Testis (tissue), 3 donors: ENCODE results near the gene TRABD2A. TPM values are rescaled to one million over a fixed set of nuclear protein-coding genes. Genes with fewer than 3 reads are reported as not detected.

Source experiments
- DNase-seq: peaks from one replicate; pipeline ENCODE4 v3.0.0-alpha.2; 2019
- H3K27ac ChIP-seq, 2 donors: fragments of 200-600 bp; sonication (generic); one replicate each; pipeline ENCODE4 v1.5.1; 2019
- H3K27me3 ChIP-seq: fragments of 200-600 bp; sonication (generic); one replicate; pipeline ENCODE4 v1.5.1; 2019
- H3K36me3 ChIP-seq: fragments of 200-600 bp; sonication (generic); one replicate; pipeline ENCODE4 v1.5.1; 2017; ENCODE audit warnings: low read depth; ENCODE audit errors: missing control alignments
- H3K4me1 ChIP-seq: fragments of 200-600 bp; sonication (generic); one replicate; pipeline ENCODE4 v1.5.1; 2019
- H3K4me3 ChIP-seq, 2 donors: fragments of 200-600 bp; sonication (generic); one replicate each; pipeline ENCODE4 v1.5.1; 2017 to 2019
- H3K9me3 ChIP-seq: fragments of 200-600 bp; sonication (generic); one replicate; pipeline ENCODE4 v1.5.1; 2017
- POLR2A ChIP-seq: fragments of 450-650 bp; IDR thresholded peaks from one replicate; pipeline ENCODE4 v1.6.1; 2017; ENCODE audit warnings: antibody characterized with exemption, mild to moderate bottlenecking, moderate library complexity
- WGBS, 2 donors: methylation state at CpG; one replicate each; pipeline ENCODE4 v1.1.5; 2018; 5-methylcytosine and 5-hydroxymethylcytosine counted together
- intact Hi-C: fragments of 100-400 bp; cut with DNase I; formaldehyde crosslinking; loops from one replicate; pipeline ENCODE4 v1.15.1; 2023; ENCODE audit warnings: low total_unique reads
- polyA plus RNA-seq: library from polyadenylated mRNA; stranded (reverse); fragments of 350-450 nt; fragmentation: Illumina TruSeq; extraction: RNeasy Lipid Tissue Mini Kit (QIAGEN cat#74804); gene quantifications from one replicate; pipeline ENCODE4 v1.2.3, GENCODE V29; 2014; ENCODE audit warnings: low read depth, low replicate concordance; ENCODE audit not compliant: insufficient read depth
- total RNA-seq, 2 donors: library from RNA; depleted of rRNA; stranded (reverse); fragments of >200 nt; gene quantifications; one replicate each; pipeline ENCODE4 v1.2.3, GENCODE V29; 2016
- TF ChIP-seq, protein P1 (sequence below), 3 experiments: fragments of 450-650 bp in 2 of 3; fragments of 200-600 bp in 1 of 3; sonication (generic) in 1 of 3; IDR thresholded peaks; one replicate each; pipeline ENCODE4 v1.5.1; 2016 to 2019; ENCODE audit warnings: antibody characterized with exemption in 3 of 3, mild to moderate bottlenecking in 2 of 3, moderate library complexity in 1 of 3

The TRABD2A gene
- total and polyA plus RNA-seq, 3 donors from 2014 or later: 19.1 to 82.5 (median 44.1) TPM

DNA sequence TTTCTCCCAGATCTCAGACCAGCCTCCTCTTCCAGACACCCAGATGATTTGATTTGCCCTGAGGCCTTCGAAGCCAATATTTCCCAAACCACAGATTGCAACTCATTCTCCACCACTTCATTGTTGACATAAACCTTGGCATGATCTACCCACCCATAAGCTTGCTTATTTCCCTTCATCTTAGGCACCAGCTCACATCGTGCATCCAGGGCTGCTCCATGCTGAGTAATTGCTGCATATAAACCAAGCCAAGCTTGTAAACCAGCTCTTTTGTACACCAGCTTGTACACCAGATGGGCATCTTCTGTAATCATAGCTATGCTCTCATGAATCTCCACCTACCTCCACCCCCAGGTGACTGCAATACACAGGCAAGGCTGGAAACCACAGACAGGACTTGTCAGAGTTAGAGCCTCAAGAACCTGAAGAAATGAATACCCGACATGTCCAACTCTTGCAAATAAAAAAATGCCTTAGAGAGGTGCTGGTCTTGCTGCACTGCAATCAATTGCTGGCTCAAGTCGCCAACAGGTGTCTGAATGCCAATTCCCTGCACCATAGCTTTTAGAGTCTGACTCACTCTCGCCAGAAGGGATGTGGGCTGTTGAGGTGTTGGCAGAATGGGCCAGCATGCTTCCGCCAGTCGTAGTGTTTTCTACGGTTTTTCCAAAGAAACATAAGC is 31.5 kb downstream of the TRABD2A start:
- Histone ChIP-seq H3K4me3 (no peak overlapping the region), H3K4me1 (no peaks in the 10 kb centered on the region), H3K9me3 (no peaks in the 10 kb centered on the region), H3K36me3 (no peaks in the 10 kb centered on the region), H3K27ac (no peak overlapping the region), H3K27me3 (no peaks in the 10 kb centered on the region)
- intact Hi-C loops: no loop called here
- 86 to 88% methylated on average over 8 of the region's 8 CpGs for WGBS, 2 donors
- DNase-seq: no peak
- TF ChIP-seq POLR2A: no peak
- TF ChIP-seq, protein P1, sequence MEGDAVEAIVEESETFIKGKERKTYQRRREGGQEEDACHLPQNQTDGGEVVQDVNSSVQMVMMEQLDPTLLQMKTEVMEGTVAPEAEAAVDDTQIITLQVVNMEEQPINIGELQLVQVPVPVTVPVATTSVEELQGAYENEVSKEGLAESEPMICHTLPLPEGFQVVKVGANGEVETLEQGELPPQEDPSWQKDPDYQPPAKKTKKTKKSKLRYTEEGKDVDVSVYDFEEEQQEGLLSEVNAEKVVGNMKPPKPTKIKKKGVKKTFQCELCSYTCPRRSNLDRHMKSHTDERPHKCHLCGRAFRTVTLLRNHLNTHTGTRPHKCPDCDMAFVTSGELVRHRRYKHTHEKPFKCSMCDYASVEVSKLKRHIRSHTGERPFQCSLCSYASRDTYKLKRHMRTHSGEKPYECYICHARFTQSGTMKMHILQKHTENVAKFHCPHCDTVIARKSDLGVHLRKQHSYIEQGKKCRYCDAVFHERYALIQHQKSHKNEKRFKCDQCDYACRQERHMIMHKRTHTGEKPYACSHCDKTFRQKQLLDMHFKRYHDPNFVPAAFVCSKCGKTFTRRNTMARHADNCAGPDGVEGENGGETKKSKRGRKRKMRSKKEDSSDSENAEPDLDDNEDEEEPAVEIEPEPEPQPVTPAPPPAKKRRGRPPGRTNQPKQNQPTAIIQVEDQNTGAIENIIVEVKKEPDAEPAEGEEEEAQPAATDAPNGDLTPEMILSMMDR (IDR thresholded peaks at IDR 0.05): no peak

DNA sequence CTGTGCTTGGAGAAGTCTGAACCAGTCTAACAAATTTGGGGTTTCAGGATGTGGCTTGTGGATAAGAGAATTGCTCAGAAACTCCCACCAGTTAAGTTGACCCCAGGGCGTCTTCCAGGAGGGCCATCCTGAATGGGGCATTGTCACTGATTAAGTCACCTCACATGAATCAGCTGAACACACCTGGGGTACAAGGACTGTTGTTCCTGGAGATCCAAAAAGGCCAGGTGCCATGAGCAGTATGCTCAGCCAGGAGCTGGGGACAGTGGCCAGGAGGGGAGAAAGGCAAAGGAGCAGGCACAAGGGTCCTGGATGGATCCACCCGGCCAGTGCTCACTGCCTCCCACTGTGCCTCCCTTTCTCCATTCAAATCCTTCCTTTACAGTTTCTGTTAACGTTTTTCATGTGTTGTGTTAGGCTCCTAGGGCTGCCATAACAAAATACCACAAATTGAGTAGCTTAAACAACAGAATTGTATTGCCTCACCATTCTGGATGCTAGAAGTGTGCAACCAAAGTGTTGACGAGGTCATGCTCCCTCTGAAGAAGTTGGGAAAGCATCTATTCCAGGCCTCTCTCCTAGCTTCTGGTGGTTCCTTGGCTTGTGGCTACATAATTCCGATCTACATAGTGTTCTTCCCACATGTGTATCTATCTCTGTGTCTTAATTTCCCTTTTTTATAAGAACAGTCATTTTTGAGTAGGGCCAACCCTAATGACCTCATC is 33.4 kb downstream of the TRABD2A start:
- Histone ChIP-seq H3K27me3 (no peaks in the 10 kb centered on the region), H3K9me3 (no peaks in the 10 kb centered on the region), H3K4me1 (no peaks in the 10 kb centered on the region), H3K27ac (no peak overlapping the region), H3K36me3 (no peaks in the 10 kb centered on the region), H3K4me3 (no peak overlapping the region)
- 81% methylated on average over 5 of the region's 5 CpGs for WGBS, 2 donors
- intact Hi-C loops: no loop called here
- no peak for DNase-seq
- TF ChIP-seq, protein P1 (IDR thresholded peaks at IDR 0.05): no peak
- TF ChIP-seq POLR2A: no peak

DNA sequence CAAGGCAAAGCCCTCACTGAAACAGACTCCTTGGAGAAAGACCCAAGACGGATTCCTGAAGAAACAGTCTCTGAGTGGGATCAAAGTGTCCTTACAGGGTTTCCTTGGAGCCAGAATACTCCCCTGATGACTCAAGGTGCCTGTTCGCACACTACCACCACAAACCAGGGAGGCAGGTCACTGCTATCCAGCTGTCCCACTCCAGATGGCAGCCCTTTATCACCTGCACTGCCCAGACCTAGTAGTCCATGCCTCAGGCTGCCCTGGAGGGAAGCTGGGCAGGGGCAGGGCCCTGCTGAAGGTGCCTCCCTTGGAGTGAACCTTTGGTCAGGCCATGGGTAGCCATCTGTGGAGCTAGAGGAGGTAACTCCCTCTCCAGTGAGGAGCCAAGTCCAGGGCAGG is 34.1 kb downstream of the TRABD2A start:
- H3K36me3 ChIP-seq: no peaks in the 10 kb centered on the region
- WGBS, 2 donors: 75 to 83% methylated on average over 1 to 2 of the region's 2 CpGs

DNA sequence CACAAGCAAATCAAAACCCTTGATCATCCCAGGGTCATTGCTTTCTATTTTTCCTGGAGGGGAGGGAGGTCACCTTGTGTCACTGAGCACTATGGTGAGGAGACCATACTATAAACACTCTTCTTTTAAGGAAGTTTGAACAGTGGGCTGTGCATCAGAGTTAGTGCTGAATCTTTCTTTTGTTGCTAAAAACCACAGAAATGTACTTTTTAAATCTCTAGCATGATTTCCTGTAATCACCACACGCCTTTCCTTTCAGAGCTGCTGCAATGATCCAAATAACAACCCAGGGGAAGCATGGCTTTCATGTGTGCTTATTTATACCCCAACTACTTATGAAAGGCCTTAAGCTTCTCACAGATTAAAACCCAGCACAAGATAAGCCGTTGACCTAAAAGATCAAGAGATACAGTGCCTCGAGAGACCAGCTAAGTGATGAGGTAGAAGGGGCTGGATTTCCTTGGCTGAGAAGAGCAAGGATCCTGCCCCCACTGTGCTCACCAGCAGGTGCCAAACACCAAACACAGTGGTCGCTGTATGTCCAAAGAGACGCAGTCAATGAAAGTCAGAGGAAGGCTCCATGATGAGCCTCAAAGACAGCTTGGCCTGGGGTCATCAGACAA is 34.7 kb downstream of the TRABD2A start:
- no peaks in the 10 kb centered on the region for H3K36me3 ChIP-seq
- TF ChIP-seq, protein P1 (IDR thresholded peaks at IDR 0.05): no peak
- no peak for TF ChIP-seq POLR2A
- no peak for DNase-seq
- no peaks in the 10 kb centered on the region for H3K9me3 ChIP-seq
- H3K4me1 ChIP-seq: no peaks in the 10 kb centered on the region
- no peak overlapping the region for H3K27ac ChIP-seq
- H3K4me3 ChIP-seq: no peak overlapping the region
- no peaks in the 10 kb centered on the region for H3K27me3 ChIP-seq
- intact Hi-C loops: no loop called here
- 68 to 84% methylated on average over 5 of the region's 5 CpGs for WGBS, 2 donors

More for the DNA sequence above, 34.1 kb downstream of the TRABD2A start:
- Histone ChIP-seq H3K4me1 (no peaks in the 10 kb centered on the region), H3K27me3 (no peaks in the 10 kb centered on the region), H3K4me3 (no peak overlapping the region), H3K9me3 (no peaks in the 10 kb centered on the region), H3K27ac (no peak overlapping the region)
- intact Hi-C loops: no loop called here
- TF ChIP-seq, protein P1 (IDR thresholded peaks at IDR 0.05): no peak
- no peak for TF ChIP-seq POLR2A
- DNase-seq: no peak
